Measurements from ENCODE around the gene FLT4. TPM values are rescaled to one million over a fixed set of nuclear protein-coding genes. Genes with fewer than 3 reads are reported as not detected.
A peak's percentile ranks its signal among the peaks of the same experiment; 100 is the strongest.

FLT4 gene
- total and polyA plus RNA-seq, 9 of the 15 experiments (the other 6 are each of a cell fraction or from before 2014, with no cell fraction given) = 0.01 to 0.42 (median 0.14) TPM; not detected in 2

DNA sequence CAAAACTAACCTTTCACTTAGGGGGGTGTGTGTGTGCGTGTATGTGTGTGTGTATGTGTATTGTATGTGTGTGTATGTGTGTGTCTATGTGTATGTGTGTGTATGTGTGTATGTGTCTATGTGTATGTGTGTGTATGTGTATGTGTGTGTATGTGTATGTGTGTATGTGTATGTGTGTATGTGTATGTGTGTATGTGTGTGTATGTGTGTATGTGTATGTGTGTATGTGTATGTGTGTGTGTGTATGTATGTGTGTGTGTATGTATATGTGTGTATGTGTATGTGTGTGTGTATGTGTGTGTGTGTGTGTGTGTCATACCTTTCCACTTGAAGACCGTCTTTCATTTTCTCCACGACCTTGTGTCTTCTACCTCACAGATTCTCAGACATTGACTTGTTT is 20.8 kb upstream of the FLT4 start (continued):
- TF ChIP-seq, protein P1, sequence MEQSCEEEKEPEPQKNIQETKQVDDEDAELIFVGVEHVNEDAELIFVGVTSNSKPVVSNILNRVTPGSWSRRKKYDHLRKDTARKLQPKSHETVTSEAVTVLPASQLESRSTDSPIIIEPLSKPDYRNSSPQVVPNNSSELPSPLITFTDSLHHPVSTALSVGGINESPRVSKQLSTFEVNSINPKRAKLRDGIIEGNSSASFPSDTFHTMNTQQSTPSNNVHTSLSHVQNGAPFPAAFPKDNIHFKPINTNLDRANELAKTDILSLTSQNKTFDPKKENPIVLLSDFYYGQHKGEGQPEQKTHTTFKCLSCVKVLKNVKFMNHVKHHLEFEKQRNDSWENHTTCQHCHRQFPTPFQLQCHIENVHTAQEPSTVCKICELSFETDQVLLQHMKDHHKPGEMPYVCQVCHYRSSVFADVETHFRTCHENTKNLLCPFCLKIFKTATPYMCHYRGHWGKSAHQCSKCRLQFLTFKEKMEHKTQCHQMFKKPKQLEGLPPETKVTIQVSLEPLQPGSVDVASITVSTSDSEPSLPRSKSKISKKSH (CRISPR knock-in tag; IDR thresholded peaks at IDR 0.05) = no peak
- no peak for TF ChIP-seq HDAC3 (IDR thresholded peaks at IDR 0.05; ENCODE audit: borderline replicate concordance, partially characterized antibody)
- TF ChIP-seq ZNF57 (CRISPR knock-in tag; IDR thresholded peaks at IDR 0.05) = no peak
- TF ChIP-seq GTF2E2 (tag; IDR thresholded peaks at IDR 0.05) = no peak
- TF ChIP-seq ZBTB17 (CRISPR knock-in tag; IDR thresholded peaks at IDR 0.05) = no peak
- no peak for TF ChIP-seq HMGN3 (IDR thresholded peaks at IDR 0.05; ENCODE audit: borderline replicate concordance, extremely low read depth, insufficient read length, low read depth, low read length)
- TF ChIP-seq HMBOX1 (IDR thresholded peaks at IDR 0.05) = no peak
- no peak for TF ChIP-seq PCBP1 (IDR thresholded peaks at IDR 0.05; ENCODE audit: low read depth, low read length, poor library complexity, severe bottlenecking)
- TF ChIP-seq ZNF586 (CRISPR knock-in tag; conservative IDR thresholded peaks at IDR 0.05) = no peak
- TF ChIP-seq RBM17 (IDR thresholded peaks at IDR 0.05; ENCODE audit: borderline replicate concordance, low read depth, low read length) = no peak
- TF ChIP-seq SMARCA5 (IDR thresholded peaks at IDR 0.05) = peak; percentile 77; the same call in 1 of the 2 replicates
- no peak for TF ChIP-seq JUND (IDR thresholded peaks at IDR 0.05; ENCODE audit: borderline replicate concordance, low read depth, low read length)
- TF ChIP-seq JUND (tag; IDR thresholded peaks at IDR 0.05; ENCODE audit: borderline replicate concordance, low read depth, low read length) = no peak
- TF ChIP-seq, protein P2, sequence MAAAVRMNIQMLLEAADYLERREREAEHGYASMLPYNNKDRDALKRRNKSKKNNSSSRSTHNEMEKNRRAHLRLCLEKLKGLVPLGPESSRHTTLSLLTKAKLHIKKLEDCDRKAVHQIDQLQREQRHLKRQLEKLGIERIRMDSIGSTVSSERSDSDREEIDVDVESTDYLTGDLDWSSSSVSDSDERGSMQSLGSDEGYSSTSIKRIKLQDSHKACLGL (CRISPR knock-in tag; IDR thresholded peaks at IDR 0.05; ENCODE audit: borderline replicate concordance, poor library complexity, severe bottlenecking) = no peak
- TF ChIP-seq CEBPZ (IDR thresholded peaks at IDR 0.05; ENCODE audit: borderline replicate concordance, low read depth, low read length) = no peak
- TF ChIP-seq JUNB (CRISPR knock-in tag; conservative IDR thresholded peaks at IDR 0.05) = no peak
- TF ChIP-seq ZFP30 (CRISPR knock-in tag; IDR thresholded peaks at IDR 0.05; ENCODE audit: borderline replicate concordance) = no peak
- no peak for TF ChIP-seq ZNF140 (CRISPR knock-in tag; IDR thresholded peaks at IDR 0.05)
- TF ChIP-seq KLF16 (IDR thresholded peaks at IDR 0.05) = no peak
- TF ChIP-seq KLF6 (CRISPR knock-in tag; IDR thresholded peaks at IDR 0.05; ENCODE audit: borderline replicate concordance) = no peak
- TF ChIP-seq, protein P3, sequence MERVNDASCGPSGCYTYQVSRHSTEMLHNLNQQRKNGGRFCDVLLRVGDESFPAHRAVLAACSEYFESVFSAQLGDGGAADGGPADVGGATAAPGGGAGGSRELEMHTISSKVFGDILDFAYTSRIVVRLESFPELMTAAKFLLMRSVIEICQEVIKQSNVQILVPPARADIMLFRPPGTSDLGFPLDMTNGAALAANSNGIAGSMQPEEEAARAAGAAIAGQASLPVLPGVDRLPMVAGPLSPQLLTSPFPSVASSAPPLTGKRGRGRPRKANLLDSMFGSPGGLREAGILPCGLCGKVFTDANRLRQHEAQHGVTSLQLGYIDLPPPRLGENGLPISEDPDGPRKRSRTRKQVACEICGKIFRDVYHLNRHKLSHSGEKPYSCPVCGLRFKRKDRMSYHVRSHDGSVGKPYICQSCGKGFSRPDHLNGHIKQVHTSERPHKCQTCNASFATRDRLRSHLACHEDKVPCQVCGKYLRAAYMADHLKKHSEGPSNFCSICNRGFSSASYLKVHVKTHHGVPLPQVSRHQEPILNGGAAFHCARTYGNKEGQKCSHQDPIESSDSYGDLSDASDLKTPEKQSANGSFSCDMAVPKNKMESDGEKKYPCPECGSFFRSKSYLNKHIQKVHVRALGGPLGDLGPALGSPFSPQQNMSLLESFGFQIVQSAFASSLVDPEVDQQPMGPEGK (CRISPR knock-in tag; IDR thresholded peaks at IDR 0.05; ENCODE audit: borderline replicate concordance) = no peak
